ENCODE results near the gene DLX5.

GRCh38 chr7:97027427-97028234, 3.0 kb upstream of the DLX5 start:
- TF ChIP-seq CTCF (IDR thresholded peaks at IDR 0.05) (peak in 5 of 7 experiments; percentile 75 to 84 (median 79)), POLR2A (IDR thresholded peaks at IDR 0.05) (no peak), EP300 (IDR thresholded peaks at IDR 0.05) (no peak), POLR2AphosphoS5 (IDR thresholded peaks at IDR 0.05) (peak in 1 of 3 donors; percentile 7)
